HCT116 (cell line): ENCODE results near the gene STK24. TPM values are rescaled to one million over a fixed set of nuclear protein-coding genes. Genes with fewer than 3 reads are reported as not detected.

Experiments used
- ATAC-seq: fragments of 200-7000 bp; cut with Tn5 transposase; 2 replicates; pipeline ENCODE4 v1.9.1; 2020; ENCODE audit warnings: mild to moderate bottlenecking, moderate library complexity
- BruUV-seq: library from RNA; stranded (reverse); fragments of 400-500 nt; replicated peaks from 2 replicates; lab custom pipeline; 2021; lab: Mats Ljungman, UMichigan
- CTCF ChIA-PET: fragments of 300-600 bp; sonication (Branson Sonifier 250); formaldehyde crosslinking; loops from one replicate; lab custom pipeline; 2021; ENCODE audit warnings: antibody characterized with exemption; lab: Charles Lee
- POLR2A ChIA-PET: fragments of 300-600, 350-600 bp; sonication (Branson Sonifier 250); formaldehyde crosslinking; loops from one replicate; lab custom pipeline; 2021; ENCODE audit warnings: antibody characterized with exemption; lab: Charles Lee
- RAD21 ChIA-PET, 2 experiments: fragments of 300-600 bp; sonication (Branson Sonifier 250); formaldehyde crosslinking; loops; one replicate each; lab custom pipeline; 2023; ENCODE audit warnings: low total read pairs in 2 of 2; ENCODE audit not compliant: uncharacterized antibody in 2 of 2, unreplicated experiment in 2 of 2, low non-redundant PET in 1 of 2; lab: Charles Lee
- DNase-seq: peaks from one replicate; pipeline ENCODE4 v3.0.0-alpha.2; 2010; ENCODE audit warnings: low read depth, low spot score
- H2AFZ ChIP-seq: fragments of 200-600 bp; shearing (Covaris generic), sonication (generic); 2 replicates; pipeline ENCODE4 v1.6.1; 2017; ENCODE audit warnings: low read depth, mixed run types, mixed read lengths, antibody characterized with exemption, low read length; ENCODE audit not compliant: poor library complexity, severe bottlenecking
- H3K27ac ChIP-seq: 2 replicates; pipeline ENCODE4 v1.5.1; 2012; ENCODE audit warnings: low read depth, low read length
- H3K27me3 ChIP-seq: fragments of 200-600 bp; sonication (generic); 2 replicates; pipeline ENCODE4 v1.6.1; 2016; ENCODE audit warnings: mixed run types, low read length, mixed read lengths; ENCODE audit not compliant: insufficient read depth
- H3K36me3 ChIP-seq, 2 experiments: fragments of 200-500 bp in 1 of 2; fragments of 200-600 bp in 1 of 2; sonication (Bioruptor generic) in 1 of 2; sonication (generic) in 1 of 2; 2 replicates each; pipeline versions ENCODE4 v1.5.1 to v1.6.1; 2014 to 2016; ENCODE audit warnings: low read length in 2 of 2, inconsistent platforms in 1 of 2, mixed read lengths in 1 of 2, mixed run types in 1 of 2; ENCODE audit not compliant: insufficient read depth in 2 of 2, control insufficient read depth in 1 of 2
- H3K4me1 ChIP-seq, 2 experiments: fragments of 200-600 bp in 1 of 2; sonication (generic) in 1 of 2; 2 replicates each; pipeline versions ENCODE4 v1.5.1 to v1.6.1; 2012 to 2017; ENCODE audit warnings: low read length in 2 of 2, inconsistent platforms in 1 of 2, mild to moderate bottlenecking in 1 of 2, mixed read lengths in 1 of 2, mixed run types in 1 of 2, moderate library complexity in 1 of 2; ENCODE audit not compliant: insufficient read depth in 2 of 2, control insufficient read depth in 1 of 2
- H3K4me2 ChIP-seq: fragments of 200-600 bp; sonication (generic); 2 replicates; pipeline ENCODE4 v1.6.1; 2017; ENCODE audit warnings: mixed run types, low read length, mixed read lengths
- H3K4me3 ChIP-seq, 2 experiments: fragments of 200-600 bp in 1 of 2; sonication (generic) in 1 of 2; replicated peaks in 1 of 2; 2 replicates each; pipeline ENCODE4 v1.5.1; 2011 to 2016; ENCODE audit warnings: low read length in 2 of 2, control low read depth in 1 of 2, low read depth in 1 of 2, mild to moderate bottlenecking in 1 of 2, mixed read lengths in 1 of 2, mixed run types in 1 of 2
- H3K79me2 ChIP-seq: fragments of 200-600 bp; sonication (generic); 2 replicates; pipeline ENCODE4 v1.6.1; 2017; ENCODE audit warnings: mild to moderate bottlenecking, mixed run types, low read length, moderate library complexity, mixed read lengths; ENCODE audit not compliant: insufficient read depth
- H3K9ac ChIP-seq: fragments of 200-600 bp; sonication (generic); 2 replicates; pipeline ENCODE4 v1.6.1; 2016; ENCODE audit warnings: low read length, mixed read lengths
- H3K9me2 ChIP-seq: fragments of 200-600 bp; sonication (generic), shearing (Covaris generic); 2 replicates; pipeline ENCODE4 v1.6.1; 2017; ENCODE audit warnings: mixed run types, mild to moderate bottlenecking, moderate library complexity; ENCODE audit not compliant: insufficient read depth
- H3K9me3 ChIP-seq, 2 experiments: fragments of 200-500 bp in 1 of 2; fragments of 200-600 bp in 1 of 2; sonication (Bioruptor generic) in 1 of 2; sonication (generic) in 1 of 2; 2 replicates each; pipeline ENCODE4 v1.6.1; 2014 to 2017; ENCODE audit warnings: low read length in 2 of 2, mixed read lengths in 2 of 2, inconsistent platforms in 1 of 2, low read depth in 1 of 2, mild to moderate bottlenecking in 1 of 2, mixed run types in 1 of 2, moderate library complexity in 1 of 2; ENCODE audit not compliant: control insufficient read depth in 1 of 2, insufficient read depth in 1 of 2
- H4K20me1 ChIP-seq: fragments of 200-600 bp; sonication (generic), shearing (Covaris generic); 2 replicates; pipeline ENCODE4 v1.6.1; 2017; ENCODE audit warnings: mixed run types, mild to moderate bottlenecking, moderate library complexity; ENCODE audit not compliant: insufficient read depth
- CBX3 ChIP-seq: IDR thresholded peaks from 2 replicates; pipeline ENCODE4 v1.6.1; 2012; ENCODE audit warnings: low read depth
- CEBPB ChIP-seq: IDR thresholded peaks from 2 replicates; pipeline ENCODE4 v1.6.1; 2012; ENCODE audit warnings: low read depth
- CTCF ChIP-seq, 3 experiments: fragments of 200-600 bp in 1 of 3; sonication (generic) in 1 of 3; IDR thresholded peaks in 2 of 3; conservative IDR thresholded peaks in 1 of 3; 2 replicates each; pipeline ENCODE4 v1.5.1; 2012 to 2017; ENCODE audit warnings: low read depth in 2 of 3, low read length in 2 of 3, antibody characterized with exemption in 1 of 3, borderline replicate concordance in 1 of 3, control low read depth in 1 of 3, mild to moderate bottlenecking in 1 of 3, mixed read lengths in 1 of 3, mixed run types in 1 of 3, moderate library complexity in 1 of 3; ENCODE audit not compliant: insufficient read depth in 1 of 3
- EGR1 ChIP-seq: IDR thresholded peaks from 2 replicates; pipeline ENCODE4 v1.6.1; 2012; ENCODE audit warnings: low read depth
- ELF1 ChIP-seq: IDR thresholded peaks from 2 replicates; pipeline ENCODE4 v1.6.1; 2012; ENCODE audit warnings: low read depth, borderline replicate concordance
- EZH2phosphoT487 ChIP-seq: fragments of 200-600 bp; IDR thresholded peaks from 2 replicates; pipeline ENCODE4 v1.6.1; 2018; ENCODE audit warnings: antibody characterized with exemption, borderline replicate concordance
- JUND ChIP-seq: IDR thresholded peaks from 2 replicates; pipeline ENCODE4 v1.6.1; 2012
- MAX ChIP-seq: IDR thresholded peaks from 2 replicates; pipeline ENCODE4 v1.6.1; 2012
- RAD21 ChIP-seq: IDR thresholded peaks from 2 replicates; pipeline ENCODE4 v1.6.1; 2012; ENCODE audit warnings: low read depth, mild to moderate bottlenecking
- SIN3A ChIP-seq: IDR thresholded peaks from 2 replicates; pipeline ENCODE4 v1.6.1; 2012; ENCODE audit warnings: low read depth
- SP1 ChIP-seq: IDR thresholded peaks from 2 replicates; pipeline ENCODE4 v1.6.1; 2012; ENCODE audit warnings: low read depth
- SRF ChIP-seq: IDR thresholded peaks from 2 replicates; pipeline ENCODE4 v1.6.1; 2012; ENCODE audit warnings: low read depth
- ZBTB33 ChIP-seq: IDR thresholded peaks from 2 replicates; pipeline ENCODE4 v1.6.1; 2011; ENCODE audit warnings: mild to moderate bottlenecking, low read length, moderate library complexity; ENCODE audit not compliant: insufficient replicate concordance; ENCODE audit errors: extremely low read depth
- ZFX ChIP-seq: fragments of 450-650 bp; IDR thresholded peaks from 2 replicates; pipeline ENCODE4 v1.6.1; 2017
- intact Hi-C: fragments of 100-400 bp; cut with micrococcal nuclease; formaldehyde crosslinking; loops from 2 replicates; pipeline ENCODE4 v1.10.0; 2022
- total RNA-seq: library from RNA; stranded (reverse); gene quantifications from one replicate; pipeline ENCODE4 v1.2.1, GENCODE V29; 2021; ENCODE audit not compliant: unreplicated experiment

STK24 gene
- total RNA-seq, 1 experiment from 2014 or later, result 137 TPM

GRCh38 chr13:98517576-98518310 is 59.2 kb downstream of the STK24 start:
- no peak overlapping the region for H3K27ac ChIP-seq
- peaks cover 100% of the 10 kb centered on the region for H3K79me2 ChIP-seq
- CTCF ChIA-PET, result no interaction called here
- H3K4me2 ChIP-seq, result no peak overlapping the region
- H2AFZ ChIP-seq, result no peak overlapping the region
- intact Hi-C loops, result no loop called here
- DNase-seq, result no peak
- H3K27me3 ChIP-seq, result no peaks in the 10 kb centered on the region
- peaks cover 0 to 5% of the 10 kb centered on the region in 2 experiments; a peak in 1 of 4 replicates for H3K4me1 ChIP-seq
- H3K9ac ChIP-seq, result no peak overlapping the region
- TF ChIP-seq CTCF (IDR thresholded peaks at IDR 0.05 in 2 of 3, conservative IDR thresholded peaks at IDR 0.05 in 1 of 3; ENCODE audit: borderline replicate concordance in 1 of 3, insufficient read depth in 1 of 3, low read depth in 2 of 3, low read length in 2 of 3), result no peak
- TF ChIP-seq CBX3, result no peak
- TF ChIP-seq MAX, result no peak
- TF ChIP-seq SIN3A, result no peak
- TF ChIP-seq EZH2phosphoT487, result no peak
- no peak for TF ChIP-seq EGR1
- TF ChIP-seq ZFX, result no peak
- TF ChIP-seq SP1, result no peak
- TF ChIP-seq ELF1, result no peak
- no peak for TF ChIP-seq JUND
- no peak for TF ChIP-seq ZBTB33
- TF ChIP-seq SRF, result no peak
- TF ChIP-seq RAD21, result no peak
- no peak for TF ChIP-seq CEBPB
- POLR2A ChIA-PET, result no interaction called here
- no peak overlapping the region for H3K4me3 ChIP-seq
- RAD21 ChIA-PET, result no interaction called here
- no TSS peak for BruUV-seq
- no peak for ATAC-seq
- no peaks in the 10 kb centered on the region for H3K9me2 ChIP-seq
- H3K36me3 ChIP-seq, result peaks cover 0 to 18% of the 10 kb centered on the region in 2 experiments; a peak in 1 of 4 replicates
- peaks cover 8% of the 10 kb centered on the region; the same call in 1 of the 2 replicates for H4K20me1 ChIP-seq
- H3K9me3 ChIP-seq, result no peaks in the 10 kb centered on the region
